Anterior cingulate cortex (tissue), 58 donors: ENCODE results near the gene MKLN1.
"Not testable (repeated sequence)": the region's sequence is repeated elsewhere in the genome, so short reads cannot be mapped to it uniquely, and the experiment has no call there.

Experiments used
- DNase-seq, 58 donors: peaks; one replicate each; lab custom pipeline; 2025; lab: John Stamatoyannopoulos, UW

The MKLN1 gene

GRCh38 chr7:131385039-131385605 is 57.4 kb downstream of the MKLN1 start:
- DNase-seq, result no peak

GRCh38 chr7:131388126-131388525 is 60.5 kb downstream of the MKLN1 start:
- no peak for DNase-seq

- no peak for DNase-seq
Observed at GRCh38 chr7:131390275-131390674, 62.6 kb downstream of the MKLN1 start.

DNA sequence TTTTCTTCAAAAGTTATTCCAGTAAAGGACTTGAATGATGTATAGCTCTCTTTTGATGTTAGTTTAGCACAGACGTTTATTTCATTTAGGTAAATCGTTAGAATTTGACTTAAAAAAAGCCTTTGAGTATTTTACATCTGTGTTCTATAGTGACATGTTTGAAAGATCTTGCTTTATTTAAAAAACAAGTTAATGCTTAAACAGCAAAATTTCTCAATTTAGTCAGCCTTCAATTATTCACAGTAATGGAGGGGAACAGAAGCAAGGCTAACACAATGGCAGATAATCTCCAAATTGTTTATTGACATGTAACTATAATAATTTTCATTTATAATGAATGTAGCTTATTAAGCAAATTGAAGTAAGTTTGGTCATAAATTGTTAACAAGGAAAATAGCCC is 63.5 kb downstream of the MKLN1 start:
- no peak for DNase-seq

GRCh38 chr7:131400681-131401176 is 73.1 kb downstream of the MKLN1 start:
- peak in 2 of 58 donors; percentile 13 to 30 for DNase-seq

DNA sequence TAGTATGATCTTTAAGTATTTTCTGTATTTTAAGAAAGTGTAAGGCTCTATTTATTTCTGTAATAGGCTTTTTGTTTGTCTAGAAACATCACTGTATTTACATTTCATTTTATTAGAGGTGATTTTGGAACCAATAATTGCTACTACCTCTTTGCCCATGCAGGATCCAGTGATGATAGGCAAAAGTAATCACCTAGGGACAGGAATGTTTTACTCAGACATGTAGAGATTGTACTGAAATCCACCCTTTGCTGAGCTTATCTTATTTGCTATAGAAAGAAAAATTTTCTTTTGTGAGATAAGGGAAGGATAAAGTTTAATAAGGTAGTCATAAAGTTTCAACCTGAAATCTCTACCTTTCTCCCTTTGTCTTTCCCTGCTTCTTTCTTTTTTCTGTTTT is 73.5 kb downstream of the MKLN1 start:
- DNase-seq, result no peak

DNA sequence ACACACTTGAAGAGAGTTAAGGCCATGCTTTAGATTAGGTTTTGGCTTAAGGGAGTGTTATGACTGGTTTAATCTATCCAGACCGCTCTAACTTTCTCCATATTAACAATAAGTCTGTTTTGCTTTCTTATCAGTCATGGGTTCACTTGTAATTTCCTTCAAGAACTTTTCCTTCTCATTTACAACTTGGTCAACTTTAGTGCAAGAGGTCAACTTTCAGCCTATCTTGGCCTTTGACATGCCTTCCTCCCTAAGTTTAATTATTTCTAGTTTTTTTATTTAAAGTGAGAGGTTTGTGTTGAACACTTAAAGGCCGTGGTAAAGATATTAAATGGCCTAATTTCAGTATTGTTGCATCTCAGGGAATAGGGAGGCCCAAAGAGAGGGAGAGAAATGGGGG is 75.6 kb downstream of the MKLN1 start:
- DNase-seq, result no peak

DNA sequence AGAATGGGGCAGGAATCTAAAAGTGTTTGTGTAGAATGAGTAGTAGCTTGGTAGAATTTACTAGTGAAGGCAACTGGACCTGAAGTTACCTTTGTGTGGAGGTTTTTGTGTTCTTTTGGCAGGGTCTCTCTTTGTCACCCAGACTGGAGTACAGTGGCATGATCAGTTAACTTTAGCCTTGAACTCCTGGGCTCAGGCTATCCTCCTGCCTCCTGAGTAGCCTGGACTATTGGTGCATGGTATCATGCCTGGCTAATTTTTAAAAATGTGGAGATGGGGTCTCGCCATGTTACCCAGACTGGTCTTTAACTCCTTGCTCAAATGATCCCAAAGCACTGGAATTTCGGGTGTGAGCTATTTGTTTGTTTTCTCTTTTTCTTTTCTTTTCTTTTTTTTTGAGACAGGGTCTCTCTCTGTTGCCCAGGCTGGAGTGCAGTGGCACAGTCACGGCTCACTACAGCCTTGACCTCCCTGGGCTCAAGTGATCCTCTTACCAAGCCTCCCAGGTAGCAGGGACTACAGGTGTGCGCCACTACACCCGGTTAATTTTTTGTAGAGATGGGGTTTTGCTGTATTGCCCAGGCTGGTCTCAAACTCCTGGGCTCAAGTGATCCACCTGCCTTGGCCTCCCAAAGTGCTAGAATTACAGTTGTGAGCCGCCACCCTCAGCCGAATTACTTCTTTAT is 76.7 kb downstream of the MKLN1 start:
- no peak for DNase-seq

GRCh38 chr7:131409129-131409766 is 81.6 kb downstream of the MKLN1 start:
- DNase-seq, result no peak

GRCh38 chr7:131412031-131412430 is 84.4 kb downstream of the MKLN1 start:
- DNase-seq, result no peak

DNA sequence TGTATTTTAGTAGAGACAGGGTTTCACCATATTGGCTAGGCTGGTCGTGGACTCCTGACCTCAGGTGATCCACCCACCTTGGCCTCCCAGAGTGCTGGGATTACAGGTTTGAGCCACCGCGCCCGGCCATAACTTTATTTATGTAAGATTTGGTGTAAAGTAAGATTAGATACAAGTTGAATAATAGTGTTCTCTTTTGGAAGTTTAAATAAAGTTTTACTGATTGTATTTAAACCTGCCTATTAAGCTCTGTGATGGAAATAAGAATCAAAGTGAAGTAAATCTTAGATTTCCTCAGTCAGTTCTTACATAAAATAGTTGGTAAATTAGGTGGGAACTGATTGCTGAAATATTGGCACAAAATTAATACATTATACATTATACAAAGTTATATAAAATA is 86.0 kb downstream of the MKLN1 start:
- DNase-seq, result no peak

DNA sequence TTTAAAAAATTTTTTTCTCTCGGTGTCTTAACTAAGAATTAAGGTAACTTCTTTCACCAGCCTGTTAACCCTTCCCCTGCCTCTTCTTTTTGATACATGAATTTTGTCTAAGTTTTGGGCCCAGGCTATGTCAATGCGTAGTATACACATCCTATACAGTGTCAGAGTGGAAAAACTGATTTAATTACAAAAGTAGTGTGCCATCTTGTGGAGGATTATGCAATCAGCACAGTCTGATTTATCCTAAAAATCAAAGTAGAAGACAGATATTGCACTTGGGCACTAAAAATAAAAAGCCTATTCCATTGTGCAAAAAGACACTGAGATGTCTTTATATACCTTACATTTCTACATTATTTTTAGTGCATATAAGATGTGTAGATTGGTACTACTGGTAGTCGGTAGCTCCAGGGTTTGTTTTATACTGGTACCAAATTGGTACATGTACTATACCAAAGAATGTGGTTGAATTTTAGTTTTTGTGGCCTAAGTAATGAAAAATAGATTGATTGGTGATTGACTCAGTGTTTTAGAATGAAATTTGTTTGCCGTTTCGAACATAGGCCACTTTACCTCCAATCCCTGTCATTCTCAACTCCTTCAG is 96.6 kb downstream of the MKLN1 start:
- peak in 3 of 58 donors; percentile 3 to 58 (median 6) for DNase-seq

DNA sequence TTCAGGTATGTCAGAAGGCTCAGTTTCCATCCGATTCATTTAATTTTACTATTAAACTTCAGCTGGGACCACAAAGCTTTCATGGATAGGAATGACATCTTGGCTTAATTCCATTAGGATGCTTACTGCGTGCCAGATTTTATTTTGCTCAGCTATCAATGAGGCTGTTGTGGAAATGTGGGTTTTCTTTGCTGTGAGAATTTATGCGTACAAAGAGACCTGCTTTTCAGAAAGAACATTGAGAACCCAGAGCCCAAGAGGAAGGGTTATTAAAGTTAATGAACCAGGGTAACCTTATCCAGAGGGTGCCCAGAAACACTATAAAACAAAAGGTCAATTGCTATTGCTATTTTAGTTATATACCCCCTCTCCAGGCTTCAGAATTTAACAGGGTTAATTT is 98.3 kb downstream of the MKLN1 start:
- peak in 16 of 58 donors; percentile 1 to 86 (median 22) for DNase-seq

DNA sequence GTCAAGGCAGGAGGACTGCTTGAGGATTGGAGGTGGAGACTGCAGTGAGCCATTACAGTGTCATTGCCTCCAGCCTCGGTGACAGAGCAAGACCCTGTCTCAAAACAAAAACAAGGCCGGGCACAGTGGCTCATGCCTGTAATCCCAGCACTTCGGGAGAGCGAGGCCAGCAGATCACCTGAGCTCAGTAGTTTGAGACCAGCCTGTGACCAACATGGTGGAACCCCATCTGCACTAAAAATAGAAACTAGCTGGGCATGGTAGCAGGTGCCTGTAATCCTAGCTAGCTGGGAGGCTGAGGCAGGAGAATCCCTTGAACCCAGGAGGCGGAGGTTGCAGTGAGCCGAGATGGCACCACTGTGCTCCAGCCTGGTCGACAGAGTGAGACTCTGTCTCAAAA is 103.2 kb downstream of the MKLN1 start:
- not testable (repeated sequence) for DNase-seq

DNA sequence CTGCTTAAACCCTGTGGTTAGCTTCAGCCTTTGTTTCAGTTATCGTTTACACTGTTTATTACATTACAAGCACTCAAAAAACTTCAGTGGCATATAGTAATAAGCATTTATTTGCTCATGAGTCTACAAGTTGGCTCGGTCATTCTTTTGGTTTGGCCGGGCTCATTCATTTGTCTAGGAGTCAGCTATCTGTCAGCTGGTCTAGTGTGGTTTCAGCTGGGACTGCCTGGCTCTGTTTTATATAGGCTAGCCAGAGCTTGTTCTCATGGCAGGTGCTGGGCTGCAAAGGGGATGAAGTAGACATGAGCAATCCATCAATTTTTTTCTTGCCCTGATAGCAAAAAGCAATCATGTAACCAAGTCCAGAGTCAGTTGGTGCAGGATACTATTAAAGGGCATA is 103.6 kb downstream of the MKLN1 start:
- DNase-seq, result peak in 48 of 58 donors; percentile 8 to 83 (median 43)

- peak in 1 of 58 donors; percentile 58 for DNase-seq
Observed at GRCh38 chr7:131431756-131432155, 104.1 kb downstream of the MKLN1 start.

DNA sequence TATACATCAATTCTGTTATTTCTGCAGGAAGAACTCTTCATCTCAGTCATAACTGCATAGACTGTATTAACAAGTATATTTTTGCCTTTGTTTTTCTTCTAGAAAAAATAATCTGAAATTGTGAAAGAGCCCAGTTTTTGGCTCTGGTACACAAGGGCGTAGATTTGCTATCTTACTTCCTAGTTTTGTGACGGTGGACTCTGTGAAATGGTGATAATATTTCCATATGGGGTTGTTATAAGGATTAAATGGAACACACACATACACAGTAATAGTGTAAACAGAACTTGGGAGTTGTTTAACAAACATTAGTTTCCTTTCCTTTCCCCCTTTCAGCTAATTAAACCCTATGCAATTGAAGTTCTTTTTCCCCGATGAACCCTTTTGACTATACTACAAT is 108.7 kb downstream of the MKLN1 start:
- DNase-seq, result no peak

DNA sequence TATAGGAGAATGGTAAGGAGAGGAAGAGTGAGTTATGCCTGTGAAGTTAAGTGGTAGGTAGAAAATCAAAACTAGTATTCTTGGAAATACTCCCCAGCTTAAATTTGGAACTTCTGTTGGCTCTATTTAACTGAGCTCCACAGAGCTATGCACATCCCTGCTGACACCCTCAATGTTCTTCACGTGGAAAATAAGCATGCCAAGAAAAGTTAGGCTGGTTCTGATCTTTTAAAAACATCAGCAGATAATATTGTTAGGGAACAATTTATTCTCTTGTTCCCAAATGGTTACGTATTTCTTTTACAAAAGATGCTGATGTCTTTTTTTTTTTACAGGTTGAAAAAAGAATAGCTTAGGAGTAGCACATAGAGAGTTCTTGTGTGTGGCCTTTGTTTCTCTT is 111.3 kb downstream of the MKLN1 start:
- DNase-seq, result peak in 1 of 58 donors; percentile 1

- DNase-seq, result no peak
Observed at GRCh38 chr7:131443496-131443895, 115.8 kb downstream of the MKLN1 start.

- DNase-seq, result no peak
Observed at GRCh38 chr7:131444683-131445082, 117.0 kb downstream of the MKLN1 start.

DNA sequence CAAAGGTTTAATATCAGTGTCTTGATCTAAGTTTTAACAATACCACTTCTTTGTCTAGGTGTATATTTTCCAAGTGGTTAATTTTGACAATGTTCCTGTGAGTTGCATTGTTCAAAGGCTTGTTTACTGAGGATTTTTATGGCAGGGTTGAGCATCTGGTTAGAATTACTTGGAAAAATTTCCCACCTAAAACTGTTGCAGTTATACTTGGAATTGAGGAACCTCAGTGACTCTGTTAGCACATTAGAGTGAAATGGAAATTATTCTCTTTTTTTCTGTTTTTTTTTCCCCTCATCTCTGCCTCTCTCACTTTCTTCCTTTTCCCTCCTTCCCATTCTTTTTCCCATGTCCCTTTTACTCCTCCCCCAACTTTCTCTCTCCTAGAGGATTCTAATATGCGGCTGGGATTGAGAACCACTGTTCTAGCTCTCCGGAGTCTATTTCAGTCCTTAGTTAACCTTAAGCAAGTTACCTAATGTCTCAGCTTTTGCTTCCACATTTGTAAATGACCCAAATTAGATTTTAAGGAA is 121.8 kb downstream of the MKLN1 start:
- DNase-seq, result no peak
